Activated B cell treated with CpG ODN at 0.5 μM for 24 hours (primary cell): ENCODE data around the gene STXBP6. TPM values are rescaled to one million over a fixed set of nuclear protein-coding genes. Genes with fewer than 3 reads are reported as not detected.
"Not testable (repeated sequence)": the region's sequence is repeated elsewhere in the genome, so short reads cannot be mapped to it uniquely, and the experiment has no call there.

ENCODE experiments used
- ATAC-seq: fragments of 200-7000 bp; cut with Tn5 transposase; one replicate; pipeline ENCODE4 v1.10.0; 2021; ENCODE audit warnings: low read depth, mild to moderate bottlenecking, moderate library complexity
- CTCF ChIA-PET: fragments of 350-600 bp; sonication (Branson Sonifier 250); formaldehyde crosslinking; loops from one replicate; lab custom pipeline; 2021; ENCODE audit warnings: antibody characterized with exemption; lab: Charles Lee
- POLR2A ChIA-PET: fragments of 350-600 bp; sonication (Branson Sonifier 250); formaldehyde crosslinking; loops from one replicate; lab custom pipeline; 2021; ENCODE audit warnings: antibody characterized with exemption; lab: Charles Lee
- DNase-seq: peaks from one replicate; pipeline ENCODE4 v3.0.0; 2022
- H3K27ac Mint-ChIP-seq: one replicate; pipeline ENCODE4 v1.8.0; 2020; ENCODE audit warnings: mixed read lengths
- H3K27me3 Mint-ChIP-seq: one replicate; pipeline ENCODE4 v1.8.0; 2021; ENCODE audit warnings: mixed read lengths
- H3K36me3 Mint-ChIP-seq: one replicate; pipeline ENCODE4 v1.8.0; 2021; ENCODE audit warnings: low read depth, mixed read lengths
- H3K4me1 Mint-ChIP-seq: one replicate; pipeline ENCODE4 v1.8.0; 2021; ENCODE audit warnings: mixed read lengths
- H3K4me3 Mint-ChIP-seq: one replicate; pipeline ENCODE4 v1.8.0; 2020; ENCODE audit warnings: mild to moderate bottlenecking, mixed read lengths
- H3K9me3 Mint-ChIP-seq: one replicate; pipeline ENCODE4 v1.8.0; 2020; ENCODE audit warnings: mixed read lengths
- CTCF ChIP-seq: fragments of 200-600 bp; IDR thresholded peaks from one replicate; pipeline ENCODE4 v1.8.0; 2022; ENCODE audit warnings: antibody characterized with exemption, mild to moderate bottlenecking
- intact Hi-C: fragments of 100-400 bp; cut with micrococcal nuclease; formaldehyde crosslinking; loops from one replicate; pipeline ENCODE4 v1.15.1; 2024
- total RNA-seq: library from RNA; stranded (reverse); gene quantifications from 2 replicates; pipeline ENCODE4 v1.2.3, GENCODE V29; 2022

The STXBP6 gene
- total RNA-seq, 1 donor from 2014 or later = 0.22 TPM

GRCh38 chr14:24965578-24965933, 84.4 kb downstream of the STXBP6 start:
- ATAC-seq = no peak
- Mint-ChIP-seq H3K9me3 (no peaks in the 10 kb centered on the region), H3K27ac (no peak overlapping the region), H3K27me3 (no peaks in the 10 kb centered on the region), H3K4me3 (no peak overlapping the region), H3K36me3 (no peaks in the 10 kb centered on the region), H3K4me1 (no peaks in the 10 kb centered on the region)
- TF ChIP-seq CTCF = no peak
- CTCF ChIA-PET = no interaction called here
- intact Hi-C loops = no loop called here
- no peak for DNase-seq
- POLR2A ChIA-PET = no interaction called here

- no peak for DNase-seq
- Mint-ChIP-seq H3K36me3 (no peaks in the 10 kb centered on the region), H3K9me3 (no peaks in the 10 kb centered on the region), H3K4me1 (no peaks in the 10 kb centered on the region), H3K4me3 (no peak overlapping the region), H3K27ac (no peak overlapping the region), H3K27me3 (no peaks in the 10 kb centered on the region)
- TF ChIP-seq CTCF = no peak
- ATAC-seq = no peak
- intact Hi-C loops = no loop called here
- ChIA-PET CTCF (no interaction called here), POLR2A (no interaction called here)
Measured at GRCh38 chr14:24964591-24964990, 85.4 kb downstream of the STXBP6 start.

- Mint-ChIP-seq H3K27me3 (no peaks in the 10 kb centered on the region), H3K4me1 (no peaks in the 10 kb centered on the region), H3K4me3 (no peak overlapping the region), H3K27ac (no peak overlapping the region), H3K9me3 (no peaks in the 10 kb centered on the region), H3K36me3 (no peaks in the 10 kb centered on the region)
- POLR2A ChIA-PET = no interaction called here
- CTCF ChIA-PET = no interaction called here
- ATAC-seq (no peak), DNase-seq (no peak)
- intact Hi-C loops = no loop called here
- no peak for TF ChIP-seq CTCF
Measured at GRCh38 chr14:24964048-24964447, 85.9 kb downstream of the STXBP6 start.

GRCh38 chr14:24962118-24962517, 87.8 kb downstream of the STXBP6 start:
- ATAC-seq, DNase-seq, intact Hi-C loops, POLR2A ChIA-PET, H3K9me3 Mint-ChIP-seq, H3K4me3 Mint-ChIP-seq, CTCF ChIA-PET, H3K27me3 Mint-ChIP-seq, H3K27ac Mint-ChIP-seq, H3K4me1 Mint-ChIP-seq, H3K36me3 Mint-ChIP-seq: not testable (repeated sequence)

GRCh38 chr14:24960816-24961215, 89.1 kb downstream of the STXBP6 start:
- no peaks in the 10 kb centered on the region for H3K36me3 Mint-ChIP-seq
- POLR2A ChIA-PET = no interaction called here
- H3K4me3 Mint-ChIP-seq = no peak overlapping the region
- no peaks in the 10 kb centered on the region for H3K4me1 Mint-ChIP-seq
- no peak for TF ChIP-seq CTCF
- H3K9me3 Mint-ChIP-seq = no peaks in the 10 kb centered on the region
- ATAC-seq (no peak), DNase-seq (no peak)
- intact Hi-C loops = no loop called here
- H3K27me3 Mint-ChIP-seq = no peaks in the 10 kb centered on the region
- CTCF ChIA-PET = no interaction called here
- no peak overlapping the region for H3K27ac Mint-ChIP-seq

- Mint-ChIP-seq H3K4me1 (no peaks in the 10 kb centered on the region), H3K4me3 (no peak overlapping the region), H3K36me3 (no peaks in the 10 kb centered on the region), H3K27me3 (no peaks in the 10 kb centered on the region), H3K9me3 (no peaks in the 10 kb centered on the region), H3K27ac (no peak overlapping the region)
- no peak for TF ChIP-seq CTCF
- CTCF ChIA-PET = no interaction called here
- DNase-seq (no peak), ATAC-seq (no peak)
- POLR2A ChIA-PET = no interaction called here
- intact Hi-C loops = no loop called here
Measured at GRCh38 chr14:24959791-24960331, 90.1 kb downstream of the STXBP6 start.
